HCEC 1CT (cell line): ENCODE results near the gene TRPM3.

Source experiments
- DNase-seq: peaks from one replicate; pipeline ENCODE4 v3.0.0-alpha.2; 2017

TRPM3 gene

GRCh38 chr9:71096421-71097108 is 24.9 kb downstream of the TRPM3 start:
- DNase-seq, result no peak

GRCh38 chr9:71094708-71095251 is 26.6 kb downstream of the TRPM3 start:
- DNase-seq, result no peak

GRCh38 chr9:71090896-71091295 is 30.5 kb downstream of the TRPM3 start:
- no peak for DNase-seq

GRCh38 chr9:71079451-71079850 is 42.0 kb downstream of the TRPM3 start:
- DNase-seq, result peak; percentile 30

- no peak for DNase-seq
Observed at GRCh38 chr9:71076096-71076495, 45.3 kb downstream of the TRPM3 start.

- no peak for DNase-seq
Observed at GRCh38 chr9:71073494-71073893, 47.9 kb downstream of the TRPM3 start.

GRCh38 chr9:71072587-71072986 is 48.8 kb downstream of the TRPM3 start:
- DNase-seq, result no peak

GRCh38 chr9:71071633-71072032 is 49.8 kb downstream of the TRPM3 start:
- no peak for DNase-seq

GRCh38 chr9:71058660-71059059 is 62.8 kb downstream of the TRPM3 start:
- no peak for DNase-seq

GRCh38 chr9:71052287-71052686 is 69.1 kb downstream of the TRPM3 start:
- no peak for DNase-seq

- no peak for DNase-seq
Observed at GRCh38 chr9:71048280-71048679, 73.1 kb downstream of the TRPM3 start.

- no peak for DNase-seq
Observed at GRCh38 chr9:71042448-71042990, 78.9 kb downstream of the TRPM3 start.

GRCh38 chr9:71037521-71037920 is 83.9 kb downstream of the TRPM3 start:
- no peak for DNase-seq

GRCh38 chr9:71036501-71036900 is 84.9 kb downstream of the TRPM3 start:
- no peak for DNase-seq

- no peak for DNase-seq
Observed at GRCh38 chr9:71032779-71033178, 88.6 kb downstream of the TRPM3 start.

- DNase-seq, result no peak
Observed at GRCh38 chr9:71025728-71026127, 95.7 kb downstream of the TRPM3 start.

GRCh38 chr9:71025201-71025600 is 96.2 kb downstream of the TRPM3 start:
- no peak for DNase-seq

- no peak for DNase-seq
Observed at GRCh38 chr9:71010258-71010657, 111.2 kb downstream of the TRPM3 start.

- no peak for DNase-seq
Observed at GRCh38 chr9:71005456-71005855, 116.0 kb downstream of the TRPM3 start.

- DNase-seq, result no peak
Observed at GRCh38 chr9:71004196-71004595, 117.2 kb downstream of the TRPM3 start.

- no peak for DNase-seq
Observed at GRCh38 chr9:71003346-71003745, 118.1 kb downstream of the TRPM3 start.

GRCh38 chr9:71001780-71002386 is 119.5 kb downstream of the TRPM3 start:
- no peak for DNase-seq

GRCh38 chr9:70998962-70999361 is 122.5 kb downstream of the TRPM3 start:
- peak; percentile 28 for DNase-seq

- no peak for DNase-seq
Observed at GRCh38 chr9:70995511-70995910, 125.9 kb downstream of the TRPM3 start.
